H1 (cell line): ENCODE results near the gene NPAS4. TPM values are rescaled to one million over a fixed set of nuclear protein-coding genes. Genes with fewer than 3 reads are reported as not detected.

Experiments
- BCL11A ChIP-seq, 2 experiments: IDR thresholded peaks; one replicate each; pipeline ENCODE4 v1.6.1; 2011; ENCODE audit warnings: low read depth in 2 of 2, low read length in 2 of 2, mild to moderate bottlenecking in 2 of 2
- CBX8 ChIP-seq: fragments of 300-800, 300-1000 bp; sonication (generic); IDR thresholded peaks from 2 replicates; pipeline ENCODE4 v1.7.1; 2016; ENCODE audit warnings: low read depth, low read length, borderline replicate concordance
- CHD7 ChIP-seq: fragments of 300-600 bp; sonication (generic); IDR thresholded peaks from 2 replicates; pipeline ENCODE4 v1.7.1; 2012; ENCODE audit warnings: low read length, moderate library complexity, mild to moderate bottlenecking, inconsistent platforms; ENCODE audit not compliant: insufficient replicate concordance
- EP300 ChIP-seq, 2 experiments: IDR thresholded peaks; 1 replicate in 1 of 2; 2 replicates in 1 of 2; pipeline ENCODE4 v1.6.1; 2011 to 2012; ENCODE audit warnings: low read depth in 2 of 2, low read length in 2 of 2, mild to moderate bottlenecking in 2 of 2, borderline replicate concordance in 1 of 2, inconsistent platforms in 1 of 2, moderate library complexity in 1 of 2
- FOSL1 ChIP-seq: IDR thresholded peaks from 2 replicates; pipeline ENCODE4 v1.6.1; 2011; ENCODE audit warnings: mild to moderate bottlenecking, low read depth, low read length, moderate library complexity; ENCODE audit not compliant: insufficient read depth
- JUND ChIP-seq: IDR thresholded peaks from 2 replicates; pipeline ENCODE4 v1.6.1; 2011; ENCODE audit warnings: mild to moderate bottlenecking, improper control_type of control experiment, low read length
- MAFK ChIP-seq: IDR thresholded peaks from 2 replicates; pipeline ENCODE4 v1.6.1; 2012; ENCODE audit warnings: low read depth, mild to moderate bottlenecking, improper control_type of control experiment, low read length
- MAX ChIP-seq: IDR thresholded peaks from 2 replicates; pipeline ENCODE4 v1.6.1; 2012; ENCODE audit warnings: inconsistent platforms
- SIX5 ChIP-seq: IDR thresholded peaks from 2 replicates; pipeline ENCODE4 v1.6.1; 2011; ENCODE audit warnings: mild to moderate bottlenecking, low read depth, low read length
- SP2 ChIP-seq: IDR thresholded peaks from 2 replicates; pipeline ENCODE4 v1.6.1; 2012; ENCODE audit warnings: mild to moderate bottlenecking, low read length, inconsistent platforms
- USF2 ChIP-seq: IDR thresholded peaks from 2 replicates; pipeline ENCODE4 v1.6.1; 2011; ENCODE audit warnings: low read length, improper control_type of control experiment
- polyA plus RNA-seq, 7 experiments: library from polyadenylated mRNA; depleted of rRNA in 3 of 7; stranded (reverse) in 5 of 7; unstranded in 2 of 7; fragments of >200 nt in 5 of 7; fragments of 200-250 nt in 2 of 7; gene quantifications; 1 replicate in 5 of 7; 2 replicates in 1 of 7; 4 replicates in 1 of 7; pipeline versions ENCODE4 v1.2.1 to v1.2.3, GENCODE V29; 2011 to 2013; ENCODE audit warnings: missing spikeins in 2 of 7, mixed read lengths in 2 of 7
- total RNA-seq: library from RNA; stranded (reverse); fragmentation: NEBNext Ultra II Directional; extraction: Animal tissue kit (Norgen Biotek cat#: 25700); gene quantifications from 2 replicates; pipeline ENCODE4 v1.2.1, GENCODE V29; 2021

The NPAS4 gene
- total and polyA plus RNA-seq, 2 of the 8 experiments (the other 6 are each of a cell fraction or from before 2014, with no cell fraction given): 0.73 to 0.99 TPM

- no peak for TF ChIP-seq CHD7
- no peak for TF ChIP-seq USF2
- TF ChIP-seq SIX5: no peak
- no peak for TF ChIP-seq EP300 (IDR thresholded peaks at IDR 0.05; ENCODE audit: borderline replicate concordance in 1 of 2, low read depth in 2 of 2, low read length in 2 of 2)
- no peak for TF ChIP-seq MAX
- no peak for TF ChIP-seq CBX8
- no peak for TF ChIP-seq FOSL1
- no peak for TF ChIP-seq MAFK
- TF ChIP-seq SP2: no peak
- TF ChIP-seq JUND: no peak
- TF ChIP-seq BCL11A (IDR thresholded peaks at IDR 0.05; ENCODE audit: low read depth in 2 of 2, low read length in 2 of 2): no peak
Measured at GRCh38 chr11:66454828-66455227, 34.0 kb downstream of the NPAS4 start (continued).
